Vagina (tissue), 2 donors: ENCODE results near the gene FGF2.

Experiments used
- POLR2A ChIP-seq, 2 donors: fragments of 450-650 bp; IDR thresholded peaks; one replicate each; pipeline ENCODE4 v1.6.1; 2017; ENCODE audit warnings: antibody characterized with exemption in 2 of 2, mild to moderate bottlenecking in 2 of 2, moderate library complexity in 2 of 2
- POLR2AphosphoS5 ChIP-seq, 2 donors: sonication (generic); formaldehyde crosslinking; IDR thresholded peaks; one replicate each; pipeline ENCODE4 v1.9.0; 2017; ENCODE audit warnings: antibody characterized with exemption in 2 of 2, mild to moderate bottlenecking in 2 of 2, low read depth in 1 of 2; ENCODE audit not compliant: insufficient read depth in 1 of 2
- TF ChIP-seq, protein P1 (sequence below), 3 experiments: fragments of 450-650 bp in 2 of 3; fragments of 200-600 bp in 1 of 3; sonication (generic) in 1 of 3; IDR thresholded peaks; one replicate each; pipeline ENCODE4 v1.5.1; 2017 to 2019; ENCODE audit warnings: antibody characterized with exemption in 3 of 3, mild to moderate bottlenecking in 2 of 3, moderate library complexity in 2 of 3

DNA sequence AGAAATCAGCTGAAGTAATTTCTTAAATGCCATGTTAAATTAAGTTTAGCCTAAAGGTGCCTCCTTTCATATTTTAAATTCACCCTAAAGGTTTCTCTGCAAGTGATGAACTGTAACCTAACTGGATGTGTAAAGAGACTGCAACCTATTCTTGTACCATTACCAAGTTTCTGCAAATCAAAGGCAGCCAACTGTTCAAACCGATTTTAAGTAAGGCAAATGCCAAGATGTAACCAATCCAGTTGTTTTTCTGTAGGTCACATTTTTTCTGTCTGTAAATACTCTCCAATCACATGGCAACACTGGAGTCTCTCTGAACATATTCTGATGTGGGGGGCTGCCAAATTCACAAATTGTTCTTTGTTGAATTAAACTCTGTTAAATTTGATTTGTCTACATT is 42.4 kb upstream of the FGF2 start:
- TF ChIP-seq, protein P1, sequence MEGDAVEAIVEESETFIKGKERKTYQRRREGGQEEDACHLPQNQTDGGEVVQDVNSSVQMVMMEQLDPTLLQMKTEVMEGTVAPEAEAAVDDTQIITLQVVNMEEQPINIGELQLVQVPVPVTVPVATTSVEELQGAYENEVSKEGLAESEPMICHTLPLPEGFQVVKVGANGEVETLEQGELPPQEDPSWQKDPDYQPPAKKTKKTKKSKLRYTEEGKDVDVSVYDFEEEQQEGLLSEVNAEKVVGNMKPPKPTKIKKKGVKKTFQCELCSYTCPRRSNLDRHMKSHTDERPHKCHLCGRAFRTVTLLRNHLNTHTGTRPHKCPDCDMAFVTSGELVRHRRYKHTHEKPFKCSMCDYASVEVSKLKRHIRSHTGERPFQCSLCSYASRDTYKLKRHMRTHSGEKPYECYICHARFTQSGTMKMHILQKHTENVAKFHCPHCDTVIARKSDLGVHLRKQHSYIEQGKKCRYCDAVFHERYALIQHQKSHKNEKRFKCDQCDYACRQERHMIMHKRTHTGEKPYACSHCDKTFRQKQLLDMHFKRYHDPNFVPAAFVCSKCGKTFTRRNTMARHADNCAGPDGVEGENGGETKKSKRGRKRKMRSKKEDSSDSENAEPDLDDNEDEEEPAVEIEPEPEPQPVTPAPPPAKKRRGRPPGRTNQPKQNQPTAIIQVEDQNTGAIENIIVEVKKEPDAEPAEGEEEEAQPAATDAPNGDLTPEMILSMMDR (IDR thresholded peaks at IDR 0.05), result no peak
- no peak for TF ChIP-seq POLR2A (IDR thresholded peaks at IDR 0.05)
- TF ChIP-seq POLR2AphosphoS5 (IDR thresholded peaks at IDR 0.05; ENCODE audit: insufficient read depth in 1 of 2, low read depth in 1 of 2), result no peak
